KMS-11 (cell line): ENCODE data around the gene FRMD1.

Source experiments
- H2AFZ ChIP-seq: fragments of 200-600 bp; sonication (generic); 2 replicates; pipeline ENCODE4 v1.6.1; 2016; ENCODE audit warnings: antibody characterized with exemption, mixed run types, low read depth
- H3K27ac ChIP-seq: fragments of 200-600 bp; sonication (generic); 2 replicates; pipeline ENCODE4 v1.6.1; 2016; ENCODE audit warnings: mild to moderate bottlenecking, mixed run types
- H3K27me3 ChIP-seq: fragments of 200-600 bp; sonication (generic); 2 replicates; pipeline ENCODE4 v1.6.1; 2017; ENCODE audit warnings: mild to moderate bottlenecking, low read depth, mixed run types, moderate library complexity; ENCODE audit not compliant: insufficient read depth
- H3K36me3 ChIP-seq: fragments of 200-600 bp; sonication (generic); 2 replicates; pipeline ENCODE4 v1.6.1; 2017; ENCODE audit warnings: mild to moderate bottlenecking, mixed run types; ENCODE audit not compliant: insufficient read depth
- H3K4me1 ChIP-seq: fragments of 200-600 bp; sonication (generic); 2 replicates; pipeline ENCODE4 v1.6.1; 2016; ENCODE audit warnings: mild to moderate bottlenecking, low read depth, mixed run types; ENCODE audit not compliant: poor library complexity, severe bottlenecking
- H3K4me2 ChIP-seq: fragments of 200-600 bp; sonication (generic); 2 replicates; pipeline ENCODE4 v1.7.0; 2016; ENCODE audit warnings: mild to moderate bottlenecking, mixed run types
- H3K4me3 ChIP-seq: fragments of 200-600 bp; sonication (generic); IDR thresholded peaks from 2 replicates; pipeline ENCODE4 v1.6.1; 2017; ENCODE audit warnings: low read depth, low read length, mixed read lengths; ENCODE audit not compliant: insufficient read depth
- H3K79me2 ChIP-seq: fragments of 200-600 bp; sonication (generic); 2 replicates; pipeline ENCODE4 v1.6.1; 2016; ENCODE audit warnings: low read depth, mixed run types; ENCODE audit not compliant: insufficient read depth
- H3K9ac ChIP-seq: fragments of 200-600 bp; sonication (generic); 2 replicates; pipeline ENCODE4 v1.6.1; 2016; ENCODE audit warnings: mild to moderate bottlenecking, mixed run types
- H4K20me1 ChIP-seq: fragments of 200-600 bp; sonication (generic); 2 replicates; pipeline ENCODE4 v1.6.1; 2016; ENCODE audit warnings: mild to moderate bottlenecking, mixed run types; ENCODE audit not compliant: insufficient read depth
- CTCF ChIP-seq: fragments of 200-600 bp; sonication (generic); conservative IDR thresholded peaks from 2 replicates; pipeline ENCODE4 v1.6.1; 2017; ENCODE audit warnings: low read depth, mild to moderate bottlenecking, antibody characterized with exemption, low read length, moderate library complexity, mixed read lengths

FRMD1 gene

GRCh38 chr6:168064226-168064807, 14.7 kb downstream of the FRMD1 start:
- no peak overlapping the region for H3K27ac ChIP-seq
- no peak overlapping the region for H3K4me3 ChIP-seq
- H3K27me3 ChIP-seq = 0 out of 2 replicates have a peak, but pooled peaks cover 1% of the 10 kb centered on the region
- no peak overlapping the region for H2AFZ ChIP-seq
- no peak overlapping the region for H3K4me2 ChIP-seq
- no peak for TF ChIP-seq CTCF
- no peaks in the 10 kb centered on the region for H3K4me1 ChIP-seq
- H3K79me2 ChIP-seq = no peaks in the 10 kb centered on the region
- no peak overlapping the region for H3K9ac ChIP-seq
- H4K20me1 ChIP-seq = no peaks in the 10 kb centered on the region
- H3K36me3 ChIP-seq = no peaks in the 10 kb centered on the region

GRCh38 chr6:168063431-168063830, 15.6 kb downstream of the FRMD1 start:
- Histone ChIP-seq H4K20me1 (no peaks in the 10 kb centered on the region), H3K4me2 (no peak overlapping the region), H3K36me3 (no peaks in the 10 kb centered on the region), H3K9ac (no peak overlapping the region), H3K4me1 (no peaks in the 10 kb centered on the region), H3K27ac (no peak overlapping the region), H3K27me3 (no peaks in the 10 kb centered on the region), H3K4me3 (no peak overlapping the region), H2AFZ (no peak overlapping the region), H3K79me2 (no peaks in the 10 kb centered on the region)
- no peak for TF ChIP-seq CTCF

GRCh38 chr6:168062346-168063289, 16.4 kb downstream of the FRMD1 start:
- H3K9ac ChIP-seq = no peak overlapping the region
- no peaks in the 10 kb centered on the region for H4K20me1 ChIP-seq
- H2AFZ ChIP-seq = no peak overlapping the region
- H3K79me2 ChIP-seq = no peaks in the 10 kb centered on the region
- no peaks in the 10 kb centered on the region for H3K27me3 ChIP-seq
- no peak overlapping the region for H3K4me3 ChIP-seq
- no peak for TF ChIP-seq CTCF
- H3K4me2 ChIP-seq = no peak overlapping the region
- H3K36me3 ChIP-seq = no peaks in the 10 kb centered on the region
- no peaks in the 10 kb centered on the region for H3K4me1 ChIP-seq
- H3K27ac ChIP-seq = no peak overlapping the region

- TF ChIP-seq CTCF = no peak
- Histone ChIP-seq H4K20me1 (no peaks in the 10 kb centered on the region), H3K4me1 (no peaks in the 10 kb centered on the region), H3K4me2 (no peak overlapping the region), H3K9ac (no peak overlapping the region), H3K27me3 (no peaks in the 10 kb centered on the region), H3K27ac (no peak overlapping the region), H3K4me3 (no peak overlapping the region), H3K36me3 (no peaks in the 10 kb centered on the region), H2AFZ (no peak overlapping the region), H3K79me2 (no peaks in the 10 kb centered on the region)
Measured at GRCh38 chr6:168061269-168062210, 17.5 kb downstream of the FRMD1 start.
